Hepatocyte (in vitro differentiated cells): ENCODE results near the gene GFRA3. TPM values are rescaled to one million over a fixed set of nuclear protein-coding genes. Genes with fewer than 3 reads are reported as not detected.

ENCODE experiments used
- DNase-seq: peaks from one replicate; pipeline ENCODE4 v3.0.0-alpha.2; 2016; ENCODE audit warnings: low spot score
- H2AFZ ChIP-seq: fragments of 200-600 bp; sonication (generic); 2 replicates; pipeline ENCODE4 v1.6.0; 2016; ENCODE audit warnings: antibody characterized with exemption, mild to moderate bottlenecking
- H3K27ac ChIP-seq: fragments of 200-600 bp; sonication (generic); 2 replicates; pipeline ENCODE4 v1.5.1; 2016; ENCODE audit warnings: mild to moderate bottlenecking
- H3K27me3 ChIP-seq: fragments of 200-600 bp; sonication (generic); 2 replicates; pipeline ENCODE4 v1.6.1; 2016
- H3K36me3 ChIP-seq: fragments of 200-600 bp; sonication (generic); replicated peaks from 2 replicates; pipeline ENCODE4 v1.5.1; 2016; ENCODE audit warnings: low read depth; ENCODE audit not compliant: insufficient read depth
- H3K4me1 ChIP-seq: fragments of 200-600 bp; sonication (generic); 2 replicates; pipeline ENCODE4 v1.5.1; 2016; ENCODE audit warnings: mild to moderate bottlenecking, moderate library complexity; ENCODE audit not compliant: insufficient read depth
- H3K4me2 ChIP-seq: fragments of 200-600 bp; sonication (generic); 2 replicates; pipeline ENCODE4 v1.6.0; 2016
- H3K4me3 ChIP-seq: fragments of 200-600 bp; sonication (generic); 2 replicates; pipeline ENCODE4 v1.5.1; 2016; ENCODE audit warnings: mild to moderate bottlenecking
- H3K79me2 ChIP-seq: fragments of 200-600 bp; sonication (generic); 2 replicates; pipeline ENCODE4 v1.6.0; 2017; ENCODE audit warnings: mild to moderate bottlenecking
- H3K9me2 ChIP-seq: fragments of 200-600 bp; sonication (generic); replicated peaks from 2 replicates; pipeline ENCODE4 v1.6.0; 2017; ENCODE audit warnings: mild to moderate bottlenecking; ENCODE audit not compliant: insufficient read depth
- H3K9me3 ChIP-seq: fragments of 200-600 bp; sonication (generic); 2 replicates; pipeline ENCODE4 v1.5.1; 2016; ENCODE audit warnings: low read depth, mild to moderate bottlenecking
- H4K20me1 ChIP-seq: fragments of 200-600 bp; sonication (generic); 2 replicates; pipeline ENCODE4 v1.6.0; 2016; ENCODE audit warnings: mild to moderate bottlenecking; ENCODE audit not compliant: insufficient read depth, poor library complexity, severe bottlenecking
- CTCF ChIP-seq: fragments of 200-600 bp; sonication (generic); IDR thresholded peaks from 2 replicates; pipeline ENCODE4 v1.5.1; 2016; ENCODE audit warnings: antibody characterized with exemption, mild to moderate bottlenecking; ENCODE audit not compliant: poor library complexity
- EZH2 ChIP-seq: fragments of 200-600 bp; sonication (generic); IDR thresholded peaks from 2 replicates; pipeline ENCODE4 v1.6.1; 2016; ENCODE audit warnings: antibody characterized with exemption, mild to moderate bottlenecking, borderline replicate concordance
- EZH2phosphoT487 ChIP-seq: fragments of 200-600 bp; sonication (generic); IDR thresholded peaks from one replicate; pipeline ENCODE4 v1.6.1; 2018; ENCODE audit warnings: antibody characterized with exemption, mild to moderate bottlenecking, low read depth, moderate library complexity; ENCODE audit not compliant: unreplicated experiment, severe bottlenecking
- WGBS: methylation state at CpG from one replicate; pipeline ENCODE4 v1.1.6; 2016; ENCODE audit warnings: low lambda C conversion rate; ENCODE audit errors: missing lambda C conversion rate; 5-methylcytosine and 5-hydroxymethylcytosine counted together
- polyA plus RNA-seq: library from polyadenylated mRNA; unstranded; fragments of >200 nt; fragmentation: Nextera tagmentation; extraction: Ambion mirVana; gene quantifications from 2 replicates; pipeline ENCODE4 v1.2.1, GENCODE V29; 2016
- total RNA-seq: library from RNA; depleted of rRNA; stranded (reverse); fragments of >200 nt; gene quantifications from 2 replicates; pipeline ENCODE4 v1.2.3, GENCODE V29; 2014

GFRA3 gene
- total and polyA plus RNA-seq, 2 experiments from 2014 or later: 2.2 to 3.2 TPM

- no peak overlapping the region for H2AFZ ChIP-seq
- no peak overlapping the region for H3K27ac ChIP-seq
- no peaks in the 10 kb centered on the region for H3K79me2 ChIP-seq
- no peak overlapping the region for H3K4me2 ChIP-seq
- TF ChIP-seq EZH2phosphoT487 (no peak), EZH2 (no peak), CTCF (no peak)
- WGBS: 88% methylated on average over 1 of the region's 1 CpG
- DNase-seq: no peak
- no peaks in the 10 kb centered on the region for H3K4me1 ChIP-seq
- H3K27me3 ChIP-seq: no peaks in the 10 kb centered on the region
- H3K9me3 ChIP-seq: no peaks in the 10 kb centered on the region
- no peaks in the 10 kb centered on the region for H3K36me3 ChIP-seq
- no peaks in the 10 kb centered on the region for H3K9me2 ChIP-seq
- H3K4me3 ChIP-seq: no peak overlapping the region
- no peaks in the 10 kb centered on the region for H4K20me1 ChIP-seq
Observed at GRCh38 chr5:138287246-138287645, 12.8 kb upstream of the GFRA3 start.

GRCh38 chr5:138282920-138283742 lies 8.7 kb upstream of the GFRA3 start:
- no peaks in the 10 kb centered on the region for H4K20me1 ChIP-seq
- H3K4me2 ChIP-seq: no peak overlapping the region
- H3K27me3 ChIP-seq: no peaks in the 10 kb centered on the region
- H3K79me2 ChIP-seq: no peaks in the 10 kb centered on the region
- no peaks in the 10 kb centered on the region for H3K9me3 ChIP-seq
- no peak overlapping the region for H3K4me3 ChIP-seq
- no peaks in the 10 kb centered on the region for H3K9me2 ChIP-seq
- WGBS: 55% methylated on average over 7 of the region's 7 CpGs
- no peak overlapping the region for H3K27ac ChIP-seq
- no peaks in the 10 kb centered on the region for H3K4me1 ChIP-seq
- peak; percentile 75 for DNase-seq
- no peak for TF ChIP-seq EZH2phosphoT487
- peak; percentile 63 for TF ChIP-seq CTCF
- H3K36me3 ChIP-seq: no peaks in the 10 kb centered on the region
- H2AFZ ChIP-seq: no peak overlapping the region

- Histone ChIP-seq H3K9me3 (no peaks in the 10 kb centered on the region), H3K27ac (no peak overlapping the region), H4K20me1 (no peaks in the 10 kb centered on the region)
Observed at GRCh38 chr5:138280915-138281314, 6.5 kb upstream of the GFRA3 start.

More at GRCh38 chr5:138280915-138281314, 6.5 kb upstream of the GFRA3 start:
- Histone ChIP-seq H3K4me1 (peaks cover 2% of the 10 kb centered on the region), H2AFZ (no peak overlapping the region), H3K79me2 (no peaks in the 10 kb centered on the region), H3K27me3 (no peaks in the 10 kb centered on the region), H3K4me2 (no peak overlapping the region), H3K4me3 (no peak overlapping the region), H3K36me3 (no peaks in the 10 kb centered on the region), H3K9me2 (no peaks in the 10 kb centered on the region)
- TF ChIP-seq EZH2phosphoT487 (no peak), EZH2 (no peak), CTCF (no peak)
- DNase-seq: no peak
